ENCODE results near the gene SNAP91. TPM values are rescaled to one million over a fixed set of nuclear protein-coding genes. Genes with fewer than 3 reads are reported as not detected.

Gene SNAP91
- polyA plus RNA-seq, 1 experiment: not detected

DNA sequence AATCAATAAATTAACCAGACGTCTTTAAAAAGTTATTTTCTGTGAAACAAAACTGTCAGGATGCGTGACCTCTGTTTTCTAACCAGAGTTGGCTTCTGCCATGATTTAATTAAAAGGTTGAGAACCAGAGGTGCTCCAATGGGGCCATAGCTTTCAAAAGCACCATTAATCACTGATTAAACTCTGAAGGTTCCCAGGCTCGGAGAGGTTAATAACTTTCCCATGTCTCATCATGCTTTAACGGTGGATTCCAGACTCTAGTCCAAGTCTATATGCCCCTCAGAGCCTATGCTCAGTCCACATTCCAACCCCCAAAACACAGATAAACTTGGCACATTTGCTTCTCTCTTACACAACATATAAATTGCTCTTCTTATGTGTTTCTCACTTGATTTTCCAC, 95.5 kb downstream of the SNAP91 start:
- H3K9me3 ChIP-seq (ENCODE audit: control insufficient read depth, insufficient read depth, low read length): no peaks in the 10 kb centered on the region
- no peaks in the 10 kb centered on the region for H3K27me3 ChIP-seq (ENCODE audit: control insufficient read depth, insufficient read depth, low read length)
- TF ChIP-seq, protein P1, sequence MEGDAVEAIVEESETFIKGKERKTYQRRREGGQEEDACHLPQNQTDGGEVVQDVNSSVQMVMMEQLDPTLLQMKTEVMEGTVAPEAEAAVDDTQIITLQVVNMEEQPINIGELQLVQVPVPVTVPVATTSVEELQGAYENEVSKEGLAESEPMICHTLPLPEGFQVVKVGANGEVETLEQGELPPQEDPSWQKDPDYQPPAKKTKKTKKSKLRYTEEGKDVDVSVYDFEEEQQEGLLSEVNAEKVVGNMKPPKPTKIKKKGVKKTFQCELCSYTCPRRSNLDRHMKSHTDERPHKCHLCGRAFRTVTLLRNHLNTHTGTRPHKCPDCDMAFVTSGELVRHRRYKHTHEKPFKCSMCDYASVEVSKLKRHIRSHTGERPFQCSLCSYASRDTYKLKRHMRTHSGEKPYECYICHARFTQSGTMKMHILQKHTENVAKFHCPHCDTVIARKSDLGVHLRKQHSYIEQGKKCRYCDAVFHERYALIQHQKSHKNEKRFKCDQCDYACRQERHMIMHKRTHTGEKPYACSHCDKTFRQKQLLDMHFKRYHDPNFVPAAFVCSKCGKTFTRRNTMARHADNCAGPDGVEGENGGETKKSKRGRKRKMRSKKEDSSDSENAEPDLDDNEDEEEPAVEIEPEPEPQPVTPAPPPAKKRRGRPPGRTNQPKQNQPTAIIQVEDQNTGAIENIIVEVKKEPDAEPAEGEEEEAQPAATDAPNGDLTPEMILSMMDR (IDR thresholded peaks at IDR 0.05; ENCODE audit: low read depth, low read length): no peak
- H3K27ac ChIP-seq (ENCODE audit: low read depth, low read length): no peak overlapping the region
- CTCF ChIA-PET: no interaction called here
- POLR2A ChIA-PET: no interaction called here
- DNase-seq (ENCODE audit: low read depth, low spot score): no peak
- H3K4me3 ChIP-seq (ENCODE audit: low read depth, low read length): no peak overlapping the region

DNA sequence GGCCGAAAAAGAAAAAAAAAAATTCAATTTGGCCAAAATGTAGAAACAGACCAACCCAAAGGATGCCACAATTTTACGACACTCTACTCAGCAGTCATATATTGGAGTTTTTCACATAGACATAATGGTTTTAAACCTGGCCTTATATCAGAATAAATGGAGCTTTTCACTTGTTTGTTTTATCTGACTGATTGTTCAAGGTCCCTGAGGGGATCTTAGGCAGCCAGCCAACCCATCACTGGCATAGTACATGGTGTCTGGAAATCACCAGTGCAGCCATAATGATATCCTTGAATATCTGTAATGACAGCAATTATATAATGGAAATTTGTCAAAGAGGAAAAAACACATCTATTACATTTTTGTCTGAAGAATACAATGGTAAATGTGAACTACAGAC, 99.7 kb downstream of the SNAP91 start:
- ChIA-PET POLR2A (no interaction called here), CTCF (no interaction called here)
- no peaks in the 10 kb centered on the region for H3K9me3 ChIP-seq (ENCODE audit: control insufficient read depth, insufficient read depth, low read length)
- TF ChIP-seq, protein P1 (IDR thresholded peaks at IDR 0.05; ENCODE audit: low read depth, low read length): no peak
- no peak overlapping the region for H3K27ac ChIP-seq (ENCODE audit: low read depth, low read length)
- no peaks in the 10 kb centered on the region for H3K27me3 ChIP-seq (ENCODE audit: control insufficient read depth, insufficient read depth, low read length)
- DNase-seq (ENCODE audit: low read depth, low spot score): no peak
- H3K4me3 ChIP-seq (ENCODE audit: low read depth, low read length): no peak overlapping the region

DNA sequence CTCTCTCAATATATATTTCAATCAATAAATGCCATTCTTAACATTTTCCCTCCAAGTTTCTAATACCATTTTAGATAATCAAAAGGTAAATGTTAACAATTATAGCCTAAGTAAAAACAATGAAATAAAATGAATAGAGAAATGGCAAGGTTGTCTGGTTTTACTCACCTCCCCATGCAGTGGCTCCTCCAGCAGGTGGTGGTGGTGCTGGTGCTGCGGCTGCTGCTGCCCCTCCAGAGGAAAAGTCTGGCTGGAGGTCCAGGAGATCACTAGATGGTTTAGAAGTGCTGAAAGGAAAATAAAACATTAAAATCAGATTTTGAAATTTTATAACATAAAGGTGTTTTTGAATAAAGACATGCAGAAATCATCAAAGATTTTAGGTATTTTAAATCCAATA, 103.4 kb downstream of the SNAP91 start:
- H3K4me3 ChIP-seq (ENCODE audit: low read depth, low read length): no peak overlapping the region
- TF ChIP-seq, protein P1 (IDR thresholded peaks at IDR 0.05; ENCODE audit: low read depth, low read length): no peak
- no peak overlapping the region for H3K27ac ChIP-seq (ENCODE audit: low read depth, low read length)

DNA sequence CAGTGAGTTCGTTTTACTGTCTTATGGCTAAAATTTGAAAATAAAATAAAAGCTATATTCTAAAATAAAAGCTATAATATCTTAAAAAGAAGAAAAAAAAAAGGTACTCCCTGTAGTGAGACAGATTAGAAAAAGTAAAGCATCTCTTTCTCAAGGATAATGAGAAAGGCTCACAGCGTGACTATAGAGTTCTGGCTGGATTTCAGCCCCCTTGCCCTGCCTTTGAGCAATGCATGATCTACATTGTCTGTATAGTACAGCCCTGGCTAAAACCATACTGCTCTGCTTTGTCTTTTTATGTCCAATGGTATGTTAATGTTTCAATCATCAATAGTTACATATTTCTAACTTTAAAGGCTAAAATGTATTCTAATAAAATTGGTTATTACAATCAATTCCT, 105.3 kb downstream of the SNAP91 start:
- Histone ChIP-seq H3K27me3 (ENCODE audit: control insufficient read depth, insufficient read depth, low read length) (no peaks in the 10 kb centered on the region), H3K27ac (ENCODE audit: low read depth, low read length) (no peak overlapping the region), H3K4me3 (ENCODE audit: low read depth, low read length) (no peak overlapping the region), H3K9me3 (ENCODE audit: control insufficient read depth, insufficient read depth, low read length) (no peaks in the 10 kb centered on the region)
- ChIA-PET POLR2A (no interaction called here), CTCF (interaction anchor here (0.6 to 1.1 kb wide), 3 partner anchors 10 to 384 kb away, joined by 3 to 5 read pairs (median 3); no protein-coding TSS in a partner anchor)
- TF ChIP-seq, protein P1 (IDR thresholded peaks at IDR 0.05; ENCODE audit: low read depth, low read length): no peak
- DNase-seq (ENCODE audit: low read depth, low spot score): no peak

More for the DNA sequence above, 103.4 kb downstream of the SNAP91 start:
- no peak for DNase-seq (ENCODE audit: low read depth, low spot score)
- Histone ChIP-seq H3K9me3 (ENCODE audit: control insufficient read depth, insufficient read depth, low read length) (no peaks in the 10 kb centered on the region), H3K27me3 (ENCODE audit: control insufficient read depth, insufficient read depth, low read length) (no peaks in the 10 kb centered on the region)
- POLR2A ChIA-PET: no interaction called here
- CTCF ChIA-PET: interaction anchor here (0.7 kb wide), 1 partner anchor 9 kb away, joined by 3 read pairs; no protein-coding TSS in a partner anchor

DNA sequence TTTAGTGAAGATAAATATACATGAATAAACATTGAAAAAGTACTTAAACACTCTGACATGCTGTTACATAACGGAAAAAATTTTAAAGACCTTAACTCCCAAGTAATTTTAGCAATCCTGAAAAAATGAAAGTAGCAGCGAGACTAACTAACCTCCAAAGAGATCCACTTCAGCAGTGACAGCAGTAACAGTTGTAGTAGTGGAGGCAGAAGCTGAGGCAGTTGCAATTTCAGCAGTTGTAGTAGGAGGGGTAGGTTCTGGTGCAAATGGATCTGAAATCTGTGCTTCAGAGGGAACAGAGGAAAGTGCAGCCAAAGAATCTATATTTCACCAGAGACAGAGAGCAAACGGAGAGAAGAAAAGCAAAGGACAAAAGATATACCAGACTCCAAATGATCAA, 107.8 kb downstream of the SNAP91 start:
- no peak overlapping the region for H3K4me3 ChIP-seq (ENCODE audit: low read depth, low read length)
- H3K27me3 ChIP-seq (ENCODE audit: control insufficient read depth, insufficient read depth, low read length): no peaks in the 10 kb centered on the region
- POLR2A ChIA-PET: no interaction called here
- TF ChIP-seq, protein P1 (IDR thresholded peaks at IDR 0.05; ENCODE audit: low read depth, low read length): no peak
- no peaks in the 10 kb centered on the region for H3K9me3 ChIP-seq (ENCODE audit: control insufficient read depth, insufficient read depth, low read length)
- CTCF ChIA-PET: interaction anchor here (0.7 to 2.1 kb wide), 2 partner anchors 8 to 14 kb away, joined by 3 to 12 read pairs; no protein-coding TSS in a partner anchor
- DNase-seq (ENCODE audit: low read depth, low spot score): no peak
- H3K27ac ChIP-seq (ENCODE audit: low read depth, low read length): no peak overlapping the region

Data from AG04450 (cell line).